Aorta (tissue), 5 donors: Measurements from ENCODE around the gene PLXNB2. TPM values are rescaled to one million over a fixed set of nuclear protein-coding genes. Genes with fewer than 3 reads are reported as not detected.
"Not testable (repeated sequence)": the region's sequence is repeated elsewhere in the genome, so short reads cannot be mapped to it uniquely, and the experiment has no call there.

Experiments used
- ATAC-seq: fragments of 200-7000 bp; cut with Tn5 transposase; one replicate; pipeline ENCODE4 v1.9.1; 2022; ENCODE audit warnings: moderate library complexity; ENCODE audit not compliant: low FRiP score
- DNase-seq, 2 donors: peaks; one replicate each; pipeline ENCODE4 v3.0.0-alpha.2; 2020
- H3K27ac ChIP-seq, 2 donors: one replicate each; pipeline ENCODE4 v1.5.1; 2013; ENCODE audit warnings: low read length in 2 of 2, mild to moderate bottlenecking in 2 of 2, moderate library complexity in 2 of 2, control low read depth in 1 of 2, inconsistent platforms in 1 of 2, low read depth in 1 of 2
- H3K27me3 ChIP-seq, 2 donors: one replicate each; pipeline ENCODE4 v1.6.1; 2013; ENCODE audit warnings: control low read depth in 1 of 2, low read length in 1 of 2, mild to moderate bottlenecking in 1 of 2, moderate library complexity in 1 of 2; ENCODE audit not compliant: insufficient read depth in 2 of 2, control insufficient read depth in 1 of 2
- H3K36me3 ChIP-seq, 2 donors: one replicate each; pipeline ENCODE4 v1.6.1; 2013; ENCODE audit warnings: control low read depth in 1 of 2, low read length in 1 of 2, mild to moderate bottlenecking in 1 of 2; ENCODE audit not compliant: insufficient read depth in 2 of 2, control insufficient read depth in 1 of 2
- H3K4me1 ChIP-seq, 2 donors: one replicate each; pipeline ENCODE4 v1.6.1; 2013; ENCODE audit warnings: low read length in 2 of 2, control low read depth in 1 of 2, mild to moderate bottlenecking in 1 of 2, moderate library complexity in 1 of 2; ENCODE audit not compliant: insufficient read depth in 2 of 2, control insufficient read depth in 1 of 2
- H3K4me3 ChIP-seq, 2 donors: one replicate each; pipeline ENCODE4 v1.5.1; 2013; ENCODE audit warnings: low read length in 2 of 2, control low read depth in 1 of 2, mild to moderate bottlenecking in 1 of 2
- H3K9me3 ChIP-seq: one replicate; pipeline ENCODE4 v1.6.1; 2013; ENCODE audit warnings: mild to moderate bottlenecking, low read length; ENCODE audit not compliant: control insufficient read depth
- WGBS, 2 donors: extraction: QIAGEN DNeasy Blood & Tissue Kit; methylation state at CpG; one replicate each; pipeline ENCODE4 v1.1.7; 2013; 5-methylcytosine and 5-hydroxymethylcytosine counted together
- intact Hi-C, 2 donors: fragments of 100-400 bp; cut with DNase I; formaldehyde crosslinking; loops; one replicate each; pipeline versions ENCODE4 v1.14.2 to v1.15.0; 2022
- polyA plus RNA-seq, 2 donors: library from polyadenylated mRNA; stranded (reverse); fragments of 200-250 nt; gene quantifications; one replicate each; pipeline ENCODE4 v1.2.3, GENCODE V29; 2013
- total RNA-seq, 2 donors: library from RNA; stranded (reverse); fragmentation: NEBNext Ultra II Directional; extraction: Animal tissue kit (Norgen Biotek cat#: 25700); gene quantifications; one replicate each; pipeline ENCODE4 v1.2.1, GENCODE V29; 2021
- donor health status: healthy with polysubstance abuse.
- donor health status: Bipolar disorder and iron deficiency.
- donor health status: DM: no; HTN: no; CAD: no.
- donor health status: DM: no; HTN: no; CAD: no.
- donor health status: DM: yes; HTN: yes; CAD: no.

PLXNB2 gene
- total and polyA plus RNA-seq, 4 donors: 46.0 to 214 (median 175) TPM

DNA sequence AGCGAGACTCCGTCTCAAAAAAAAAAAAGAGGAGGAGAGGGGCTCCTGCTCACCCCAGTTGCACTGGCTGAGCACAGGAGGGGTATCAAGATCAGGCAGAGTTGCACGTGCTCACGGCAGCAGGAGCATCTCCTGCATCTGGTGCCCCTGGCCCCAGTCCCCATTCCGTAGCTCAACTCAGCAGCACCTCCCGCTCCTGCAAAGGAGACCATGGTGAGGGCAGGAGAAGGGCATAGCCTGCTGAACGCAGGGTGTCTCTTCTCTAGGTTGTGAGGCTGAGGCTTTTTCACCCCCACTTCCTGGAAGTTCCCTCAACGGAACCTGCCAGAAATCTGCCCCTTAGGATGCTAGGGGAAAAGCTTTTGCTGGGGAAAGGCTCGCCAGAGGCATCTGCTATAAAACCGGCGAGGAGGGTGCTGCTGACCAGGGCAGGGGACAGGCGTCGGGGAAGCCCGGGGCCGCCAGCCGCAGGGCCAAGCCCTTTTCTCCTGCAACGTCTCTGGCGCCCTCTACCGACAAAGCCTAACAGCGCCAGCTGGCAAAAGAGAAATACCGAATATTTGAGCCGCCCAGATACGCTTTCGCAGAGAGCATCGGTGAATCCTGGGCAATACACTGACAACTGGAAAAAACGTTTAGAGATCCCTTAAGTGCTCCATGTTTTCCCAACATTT lies 34.7 kb upstream of the PLXNB2 start:
- ATAC-seq (peak; percentile 94), DNase-seq (peak; percentile 93 to 96)
- H3K36me3 ChIP-seq: no peaks in the 10 kb centered on the region
- H3K27ac ChIP-seq: no peak overlapping the region
- WGBS, 2 donors: 8 to 14% methylated on average over 24 to 26 of the region's 26 CpGs
- H3K27me3 ChIP-seq: no peaks in the 10 kb centered on the region
- intact Hi-C loops: loop anchor here (2.0 to 5.0 kb wide), 3 partner anchors 65 to 90 kb away; partner anchors contain the start of gene HDAC10 (in 1 of the 2)
- no peaks in the 10 kb centered on the region for H3K4me1 ChIP-seq
- no peaks in the 10 kb centered on the region for H3K9me3 ChIP-seq
- H3K4me3 ChIP-seq: peak overlapping the region; percentile 17 to 91

DNA sequence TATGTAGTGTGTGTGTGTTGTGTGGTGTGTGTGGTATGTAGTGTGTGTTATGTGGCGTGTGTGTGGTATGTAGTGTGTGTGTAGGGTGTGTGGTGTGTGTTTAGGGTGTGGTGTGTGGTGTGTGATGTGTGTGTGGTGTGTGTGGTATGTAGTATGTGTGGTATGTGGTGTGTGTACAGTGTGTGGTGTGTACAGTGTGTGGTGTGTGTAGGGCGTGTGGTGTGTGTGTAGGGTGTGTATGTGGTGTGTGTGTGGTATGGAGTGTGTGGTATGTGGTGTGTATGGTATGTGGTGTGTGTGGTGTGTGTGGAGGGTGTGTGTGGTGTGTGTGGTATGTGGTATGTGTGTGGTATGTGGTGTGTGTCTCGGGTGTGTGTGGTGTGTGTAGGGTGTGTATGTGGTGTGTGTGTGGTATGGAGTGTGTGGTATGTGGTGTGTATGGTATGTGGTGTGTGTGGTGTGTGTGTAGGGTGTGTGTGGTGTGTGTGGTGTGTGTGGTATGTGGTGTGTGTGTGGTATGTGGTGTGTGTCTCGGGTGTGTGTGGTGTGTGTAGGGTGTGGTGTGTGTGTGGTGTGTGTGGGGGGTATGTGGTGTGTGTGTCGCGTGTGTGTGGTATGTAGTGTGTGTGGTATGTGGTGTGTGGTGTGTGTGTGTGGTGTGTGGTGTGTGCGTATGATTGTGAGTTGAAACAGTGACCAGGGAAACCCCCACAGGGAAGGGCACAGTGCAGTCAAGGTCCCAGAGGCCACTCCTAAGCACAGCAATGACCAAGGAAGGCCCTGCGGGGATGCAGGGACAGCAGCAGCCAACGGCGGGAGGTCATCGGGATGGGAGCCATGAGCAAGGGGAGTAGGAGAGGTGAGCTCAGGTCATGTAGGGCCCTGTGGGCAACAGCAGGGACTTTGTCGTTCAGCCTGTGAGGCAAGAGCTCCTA lies 32.8 kb upstream of the PLXNB2 start:
- Histone ChIP-seq H3K36me3 (no peaks in the 10 kb centered on the region), H3K27me3 (no peaks in the 10 kb centered on the region), H3K4me3 (no peak overlapping the region), H3K4me1 (no peaks in the 10 kb centered on the region), H3K27ac (no peak overlapping the region), H3K9me3 (no peaks in the 10 kb centered on the region)
- WGBS, 2 donors: 79 to 80% methylated on average over 10 to 12 of the region's 12 CpGs
- intact Hi-C loops: loop anchor here (5.0 kb wide), 2 partner anchors 63 to 88 kb away; partner anchors contain the start of gene HDAC10 (in 1 of the 2)
- DNase-seq (no peak), ATAC-seq (no peak)

DNA sequence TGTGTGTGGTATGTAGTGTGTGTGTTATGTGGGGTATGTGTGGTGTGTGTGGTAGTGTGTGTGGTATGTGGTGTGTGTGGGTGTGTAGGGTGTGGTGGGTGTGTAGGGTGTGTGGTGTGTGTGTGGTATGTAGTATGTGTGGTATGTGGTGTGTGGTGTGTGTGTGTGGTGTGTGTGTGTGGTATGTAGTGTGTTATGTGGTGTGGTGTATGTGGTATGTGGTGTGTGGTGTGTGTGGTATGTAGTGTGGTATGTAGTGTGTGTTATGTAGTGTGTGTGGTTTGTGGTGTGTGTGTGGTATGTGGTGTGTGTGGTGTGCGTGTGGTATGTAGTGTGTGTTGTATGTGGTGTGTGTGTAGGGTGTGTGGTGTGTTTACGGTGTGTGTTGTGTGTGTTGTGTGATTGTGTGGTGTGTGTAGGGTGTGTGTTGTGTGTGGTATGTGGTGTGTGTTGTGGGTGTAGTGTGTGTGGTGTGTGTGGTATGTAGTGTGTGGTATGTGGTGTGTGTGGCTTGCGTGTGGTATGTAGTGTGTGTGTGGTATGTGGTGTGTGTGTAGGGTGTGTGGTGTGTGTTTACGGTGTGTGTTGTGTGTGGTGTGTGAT lies 31.5 kb upstream of the PLXNB2 start:
- Histone ChIP-seq H3K9me3 (no peaks in the 10 kb centered on the region), H3K27me3 (no peaks in the 10 kb centered on the region), H3K27ac (no peak overlapping the region), H3K4me3 (no peak overlapping the region), H3K4me1 (no peaks in the 10 kb centered on the region), H3K36me3 (no peaks in the 10 kb centered on the region)
- intact Hi-C loops: no loop called here
- ATAC-seq (no peak), DNase-seq (no peak)
- 98 to 99% methylated on average over 4 of the region's 4 CpGs for WGBS, 2 donors

DNA sequence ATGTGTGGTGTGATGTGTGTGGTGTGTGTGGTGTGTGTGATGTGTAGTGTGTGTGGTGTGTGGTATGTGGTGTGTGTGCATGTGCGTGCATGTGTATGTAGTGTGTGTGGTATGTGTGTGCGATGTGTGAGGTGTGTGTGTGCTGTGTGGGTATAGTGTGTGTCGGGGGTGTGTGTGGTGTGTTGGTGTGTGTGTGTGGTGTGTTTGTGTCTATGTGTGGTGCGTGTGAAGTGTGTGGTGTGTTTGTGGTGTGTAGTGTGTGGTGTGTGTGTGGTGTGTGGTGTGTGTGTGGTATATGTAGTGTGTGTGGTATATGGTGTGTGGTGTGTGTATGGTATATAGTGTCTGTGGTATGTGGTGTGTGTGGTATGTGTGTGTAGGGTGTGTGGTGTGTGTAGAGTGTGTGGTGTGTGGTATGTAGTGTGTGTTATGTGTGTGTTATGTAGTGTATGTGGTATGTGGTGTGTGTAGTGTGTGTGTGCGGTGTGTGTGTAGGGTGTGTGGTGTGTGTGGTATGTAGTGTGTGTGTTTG lies 30.7 kb upstream of the PLXNB2 start:
- H3K36me3 ChIP-seq: no peaks in the 10 kb centered on the region
- no peak for DNase-seq
- no peak for ATAC-seq
- no peaks in the 10 kb centered on the region for H3K9me3 ChIP-seq
- intact Hi-C loops: no loop called here
- 90 to 92% methylated on average over 5 of the region's 5 CpGs for WGBS, 2 donors
- no peaks in the 10 kb centered on the region for H3K4me1 ChIP-seq
- H3K4me3 ChIP-seq: no peak overlapping the region
- H3K27ac ChIP-seq: no peak overlapping the region
- H3K27me3 ChIP-seq: no peaks in the 10 kb centered on the region

- ATAC-seq (no peak), DNase-seq (no peak)
- H3K4me1 ChIP-seq: no peaks in the 10 kb centered on the region
- H3K27me3 ChIP-seq: no peaks in the 10 kb centered on the region
- 94 to 95% methylated on average over 13 of the region's 13 CpGs for WGBS, 2 donors
- H3K9me3 ChIP-seq: no peaks in the 10 kb centered on the region
- H3K27ac ChIP-seq: no peak overlapping the region
- intact Hi-C loops: no loop called here
- H3K4me3 ChIP-seq: no peak overlapping the region
- no peaks in the 10 kb centered on the region for H3K36me3 ChIP-seq
Measured at GRCh38 chr22:50337262-50338041, 30.0 kb upstream of the PLXNB2 start.

DNA sequence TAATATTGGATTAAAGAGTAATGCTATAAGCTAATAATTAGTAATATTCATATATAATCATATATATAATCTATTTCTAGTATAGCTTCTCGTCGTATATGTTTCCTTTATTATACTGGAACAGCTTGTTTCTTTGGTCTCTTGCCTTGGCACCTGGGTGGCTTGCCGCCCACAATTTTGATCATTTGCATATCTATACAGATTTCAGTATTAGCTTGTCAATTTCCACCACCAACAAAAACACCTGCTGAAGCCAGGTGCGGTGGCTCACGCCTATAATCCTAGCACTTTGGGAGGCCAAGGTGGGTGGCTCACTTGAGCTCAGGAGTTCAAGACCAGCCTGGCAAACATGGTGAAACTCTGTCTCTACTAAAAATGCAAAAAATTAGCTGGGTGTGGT lies 27.0 kb upstream of the PLXNB2 start:
- DNase-seq, H3K4me1 ChIP-seq, intact Hi-C loops, H3K36me3 ChIP-seq, ATAC-seq, H3K27me3 ChIP-seq, H3K9me3 ChIP-seq, H3K27ac ChIP-seq, H3K4me3 ChIP-seq: not testable (repeated sequence)
- 87 to 92% methylated on average over 5 of the region's 5 CpGs for WGBS, 2 donors

DNA sequence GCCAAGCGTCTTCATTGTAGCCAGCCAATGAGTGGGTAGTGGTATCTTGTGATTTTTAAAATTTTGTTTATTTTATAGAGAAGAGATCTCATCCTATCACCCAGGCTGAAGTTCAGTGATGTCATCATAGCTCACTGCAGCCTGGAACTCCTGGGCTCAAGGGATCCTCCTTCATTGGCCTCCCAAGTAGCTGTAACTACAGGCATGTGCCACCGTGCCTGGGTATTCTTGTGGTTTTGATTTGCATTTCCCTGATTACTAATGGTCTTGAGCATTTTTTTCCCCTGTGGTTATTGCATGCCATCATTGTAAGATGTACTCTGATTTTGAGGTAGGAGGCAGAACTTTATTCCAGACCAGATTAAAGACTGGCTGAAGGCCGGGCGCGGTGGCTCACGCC lies 21.8 kb upstream of the PLXNB2 start:
- intact Hi-C loops: loop anchor here (5.0 kb wide), 2 partner anchors 52 to 77 kb away; partner anchors contain the start of gene HDAC10 (in 1 of the 2)
- no peaks in the 10 kb centered on the region for H3K27me3 ChIP-seq
- H3K4me1 ChIP-seq: no peaks in the 10 kb centered on the region
- H3K4me3 ChIP-seq: no peak overlapping the region
- H3K36me3 ChIP-seq: no peaks in the 10 kb centered on the region
- ATAC-seq: no peak
- no peaks in the 10 kb centered on the region for H3K9me3 ChIP-seq
- H3K27ac ChIP-seq: no peak overlapping the region
- 94% methylated on average over 6 of the region's 6 CpGs for WGBS, 2 donors
- no peak for DNase-seq

DNA sequence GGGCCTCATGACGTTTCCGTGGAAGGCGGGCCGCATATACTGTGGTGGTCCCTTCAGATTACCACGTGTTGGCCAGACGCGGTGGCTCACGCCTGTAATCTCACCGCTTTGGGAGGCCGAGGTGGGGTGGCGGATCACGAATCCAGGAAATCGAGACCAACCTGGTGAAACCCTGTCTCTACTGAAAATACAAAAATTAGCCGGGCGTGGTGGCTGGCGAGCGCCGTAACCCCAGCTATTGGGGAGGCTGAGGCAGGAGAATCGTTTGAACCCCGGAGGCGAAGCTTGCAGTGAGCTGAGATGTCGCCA lies 20.2 kb upstream of the PLXNB2 start:
- ATAC-seq (no peak), DNase-seq (no peak)
- intact Hi-C loops: loop anchor here (1.0 to 5.0 kb wide), 3 partner anchors 50 to 75 kb away; partner anchors contain the start of gene HDAC10 (in 1 of the 2)
- no peaks in the 10 kb centered on the region for H3K36me3 ChIP-seq
- H3K4me3 ChIP-seq: peak overlapping the region in 1 of 2 donors; percentile 40
- H3K27me3 ChIP-seq: no peaks in the 10 kb centered on the region
- H3K27ac ChIP-seq: peak overlapping the region in 1 of 2 donors; percentile 39
- WGBS, 2 donors: 82% methylated on average over 22 of the region's 22 CpGs
- H3K9me3 ChIP-seq: no peaks in the 10 kb centered on the region
- no peaks in the 10 kb centered on the region for H3K4me1 ChIP-seq
